SU-DHL-6 (cell line): Measurements from ENCODE around the gene KCNE1.

Experiments
- H2AFZ ChIP-seq: fragments of 200-600 bp; sonication (generic); 2 replicates; pipeline ENCODE4 v1.6.1; 2014; ENCODE audit warnings: low read depth, mild to moderate bottlenecking, moderate library complexity, mixed read lengths, antibody characterized with exemption, low read length; ENCODE audit not compliant: severe bottlenecking
- H3F3A ChIP-seq: fragments of 200-600 bp; shearing (Covaris generic); 2 replicates; pipeline ENCODE4 v1.6.0; 2016; ENCODE audit warnings: antibody characterized with exemption, mild to moderate bottlenecking; ENCODE audit not compliant: insufficient read depth
- H3K27ac ChIP-seq: fragments of 200-600 bp; sonication (generic); 2 replicates; pipeline ENCODE4 v1.5.1; 2016; ENCODE audit warnings: low read depth, mild to moderate bottlenecking, low read length, moderate library complexity, mixed read lengths
- H3K27me3 ChIP-seq: fragments of 200-600 bp; sonication (generic), shearing (Covaris generic); 2 replicates; pipeline ENCODE4 v1.6.0; 2014; ENCODE audit warnings: mild to moderate bottlenecking, low read length
- H3K36me3 ChIP-seq: fragments of 200-600 bp; sonication (generic); 2 replicates; pipeline ENCODE4 v1.6.1; 2014; ENCODE audit warnings: mild to moderate bottlenecking, low read length, mixed read lengths
- H3K4me2 ChIP-seq: fragments of 300-600, 200-600 bp; shearing (Covaris generic), sonication (generic); 2 replicates; pipeline ENCODE4 v1.6.0; 2014; ENCODE audit warnings: low read length, low read depth, mild to moderate bottlenecking; ENCODE audit not compliant: poor library complexity, severe bottlenecking
- H3K4me3 ChIP-seq: fragments of 200-600 bp; sonication (generic); 2 replicates; pipeline ENCODE4 v1.5.1; 2014; ENCODE audit warnings: antibody characterized with exemption, low read length, mild to moderate bottlenecking, mixed read lengths; ENCODE audit not compliant: insufficient read depth, poor library complexity, severe bottlenecking
- H3K79me2 ChIP-seq: fragments of 200-600 bp; sonication (generic); 2 replicates; pipeline ENCODE4 v1.6.1; 2014; ENCODE audit warnings: mild to moderate bottlenecking, low read length, moderate library complexity; ENCODE audit not compliant: insufficient read depth
- H3K9ac ChIP-seq: fragments of 200-600 bp; sonication (generic); 2 replicates; pipeline ENCODE4 v1.7.0; 2014; ENCODE audit warnings: mild to moderate bottlenecking, low read length
- H3K9me2 ChIP-seq: fragments of 200-600 bp; sonication (generic); replicated peaks from 2 replicates; pipeline ENCODE4 v1.6.1; 2014; ENCODE audit warnings: low read length; ENCODE audit not compliant: insufficient read depth
- H3K9me3 ChIP-seq: fragments of 200-600 bp; sonication (generic); 2 replicates; pipeline ENCODE4 v1.6.1; 2014; ENCODE audit warnings: low read length, mixed read lengths; ENCODE audit not compliant: insufficient read depth
- H4K20me1 ChIP-seq: fragments of 200-600 bp; sonication (generic); 2 replicates; pipeline ENCODE4 v1.6.1; 2014; ENCODE audit warnings: low read depth, mild to moderate bottlenecking, antibody characterized with exemption, low read length, moderate library complexity, mixed read lengths
- EZH2phosphoT487 ChIP-seq: fragments of 200-600 bp; sonication (generic), shearing (Covaris generic); conservative IDR thresholded peaks from 2 replicates; pipeline ENCODE4 v1.6.1; 2018; ENCODE audit warnings: mild to moderate bottlenecking, antibody characterized with exemption, low read length, moderate library complexity, mixed read lengths
- TF ChIP-seq, protein P1 (sequence below): fragments of 200-600 bp; sonication (generic); IDR thresholded peaks from one replicate; pipeline ENCODE4 v1.5.1; 2017; ENCODE audit warnings: antibody characterized with exemption, mild to moderate bottlenecking, low read length, moderate library complexity; ENCODE audit not compliant: insufficient read depth, poor library complexity, severe bottlenecking

The KCNE1 gene

DNA sequence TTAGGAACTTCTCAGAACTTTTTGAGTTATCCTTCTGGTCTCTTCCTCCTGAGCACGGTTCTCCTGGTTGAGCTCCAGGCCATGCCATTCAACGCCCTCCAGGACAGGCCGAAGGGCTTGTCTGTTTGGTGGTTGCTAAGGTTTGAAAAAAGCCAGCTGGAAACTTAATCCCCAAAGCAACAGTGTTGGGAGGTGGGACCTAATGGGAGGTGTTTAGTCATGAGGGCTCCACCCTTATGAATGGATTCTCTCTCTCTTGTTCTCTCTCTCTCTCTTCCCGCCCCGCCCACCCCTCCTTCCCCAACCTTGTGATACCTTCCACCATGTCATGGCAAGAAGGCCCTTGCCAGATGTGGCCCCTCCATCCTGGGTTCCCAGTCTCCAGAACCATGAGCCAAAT is 829 bp downstream of the KCNE1 start:
- H4K20me1 ChIP-seq, result no peaks in the 10 kb centered on the region
- no peaks in the 10 kb centered on the region for H3K27me3 ChIP-seq
- no peaks in the 10 kb centered on the region for H3K9me3 ChIP-seq
- TF ChIP-seq EZH2phosphoT487, result no peak
- TF ChIP-seq, protein P1, sequence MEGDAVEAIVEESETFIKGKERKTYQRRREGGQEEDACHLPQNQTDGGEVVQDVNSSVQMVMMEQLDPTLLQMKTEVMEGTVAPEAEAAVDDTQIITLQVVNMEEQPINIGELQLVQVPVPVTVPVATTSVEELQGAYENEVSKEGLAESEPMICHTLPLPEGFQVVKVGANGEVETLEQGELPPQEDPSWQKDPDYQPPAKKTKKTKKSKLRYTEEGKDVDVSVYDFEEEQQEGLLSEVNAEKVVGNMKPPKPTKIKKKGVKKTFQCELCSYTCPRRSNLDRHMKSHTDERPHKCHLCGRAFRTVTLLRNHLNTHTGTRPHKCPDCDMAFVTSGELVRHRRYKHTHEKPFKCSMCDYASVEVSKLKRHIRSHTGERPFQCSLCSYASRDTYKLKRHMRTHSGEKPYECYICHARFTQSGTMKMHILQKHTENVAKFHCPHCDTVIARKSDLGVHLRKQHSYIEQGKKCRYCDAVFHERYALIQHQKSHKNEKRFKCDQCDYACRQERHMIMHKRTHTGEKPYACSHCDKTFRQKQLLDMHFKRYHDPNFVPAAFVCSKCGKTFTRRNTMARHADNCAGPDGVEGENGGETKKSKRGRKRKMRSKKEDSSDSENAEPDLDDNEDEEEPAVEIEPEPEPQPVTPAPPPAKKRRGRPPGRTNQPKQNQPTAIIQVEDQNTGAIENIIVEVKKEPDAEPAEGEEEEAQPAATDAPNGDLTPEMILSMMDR, result no peak
- no peaks in the 10 kb centered on the region for H3K9me2 ChIP-seq
- no peak overlapping the region for H3K9ac ChIP-seq
- H3K79me2 ChIP-seq, result no peaks in the 10 kb centered on the region
- H3F3A ChIP-seq, result no peaks in the 10 kb centered on the region
- H3K36me3 ChIP-seq, result no peaks in the 10 kb centered on the region
- no peak overlapping the region for H2AFZ ChIP-seq
- H3K4me2 ChIP-seq, result no peak overlapping the region
- H3K4me3 ChIP-seq, result no peak overlapping the region
- no peak overlapping the region for H3K27ac ChIP-seq

DNA sequence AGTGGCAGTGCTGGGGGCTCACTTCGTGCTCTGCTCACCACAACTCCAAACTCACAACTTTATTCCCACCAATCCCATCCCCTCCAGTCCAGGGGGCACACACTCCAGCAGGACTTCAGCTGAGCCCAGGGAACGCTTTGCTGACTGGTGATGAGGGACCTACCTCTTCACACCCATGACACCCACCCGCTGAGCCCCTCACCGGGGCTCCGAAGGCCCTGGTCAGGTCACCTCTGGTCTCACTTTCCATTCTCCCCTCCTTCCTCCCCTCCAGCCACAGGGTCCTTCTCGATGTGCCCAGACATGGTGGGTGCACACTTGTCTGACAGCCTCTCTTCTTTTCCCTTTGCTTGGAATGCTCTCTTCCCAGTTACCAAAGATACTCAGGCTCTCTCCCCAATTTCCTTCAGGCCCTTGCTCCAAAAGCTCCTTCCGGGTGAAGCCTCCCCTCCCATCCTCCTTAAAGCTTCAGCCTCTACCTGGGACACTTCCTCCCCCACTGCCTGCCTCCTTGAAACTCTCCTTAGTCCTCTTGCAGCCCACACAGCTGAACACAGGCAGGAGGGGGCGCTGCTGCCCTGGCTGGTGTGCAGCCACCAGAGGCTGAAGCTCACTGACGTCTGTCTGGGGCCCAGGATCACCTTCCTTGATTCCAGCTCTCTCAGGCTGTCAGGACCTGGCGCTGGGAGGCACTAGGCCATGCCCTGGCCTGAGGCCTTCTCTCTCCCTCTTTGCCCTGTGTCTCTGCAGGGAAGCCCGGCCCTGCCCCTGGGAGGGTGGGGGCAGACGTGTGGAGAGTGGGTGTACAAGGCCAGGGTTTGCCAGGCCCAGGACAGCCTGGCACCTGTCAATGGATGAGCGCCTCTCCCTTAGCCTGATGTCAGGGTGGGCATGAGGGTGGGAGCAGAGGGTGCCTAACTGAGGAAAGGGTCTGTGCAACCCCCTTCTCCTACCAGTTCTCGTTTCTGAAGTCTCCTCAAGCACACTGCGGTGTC is 1.6 kb downstream of the KCNE1 start:
- H2AFZ ChIP-seq, result no peak overlapping the region
- H3K27ac ChIP-seq, result no peak overlapping the region
- no peak overlapping the region for H3K4me3 ChIP-seq
- TF ChIP-seq EZH2phosphoT487, result no peak
- TF ChIP-seq, protein P1, result peak; percentile 72
- H3K36me3 ChIP-seq, result no peaks in the 10 kb centered on the region
- no peak overlapping the region for H3K4me2 ChIP-seq
- H3F3A ChIP-seq, result no peaks in the 10 kb centered on the region
- no peaks in the 10 kb centered on the region for H3K9me3 ChIP-seq
- H4K20me1 ChIP-seq, result no peaks in the 10 kb centered on the region
- no peak overlapping the region for H3K9ac ChIP-seq
- no peaks in the 10 kb centered on the region for H3K9me2 ChIP-seq
- H3K79me2 ChIP-seq, result no peaks in the 10 kb centered on the region
- no peaks in the 10 kb centered on the region for H3K27me3 ChIP-seq

DNA sequence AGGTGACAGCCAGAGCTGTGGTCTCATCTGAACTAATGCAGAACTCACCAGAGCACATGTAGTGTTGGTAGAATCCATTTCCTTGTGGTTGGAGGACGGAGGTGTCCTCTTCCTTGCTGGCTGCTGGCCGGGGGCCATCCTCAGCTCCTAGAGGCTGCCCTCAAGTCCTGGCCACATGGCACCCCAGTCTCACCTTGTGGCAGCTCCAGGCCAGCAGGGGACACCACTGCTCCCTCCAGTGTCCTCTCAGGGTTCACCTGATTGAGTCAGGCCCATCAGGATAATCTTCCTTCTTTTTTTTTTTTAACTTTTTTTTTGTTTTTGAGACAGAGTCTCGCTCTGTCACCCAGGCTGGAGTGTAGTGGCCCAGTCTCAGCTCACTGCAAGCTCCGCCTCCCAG is 2.9 kb downstream of the KCNE1 start:
- Histone ChIP-seq H3K4me3 (no peak overlapping the region), H3F3A (no peaks in the 10 kb centered on the region), H2AFZ (no peak overlapping the region), H3K27ac (no peak overlapping the region), H3K9me2 (no peaks in the 10 kb centered on the region), H3K79me2 (no peaks in the 10 kb centered on the region), H3K36me3 (no peaks in the 10 kb centered on the region), H3K9me3 (no peaks in the 10 kb centered on the region), H3K27me3 (no peaks in the 10 kb centered on the region), H4K20me1 (no peaks in the 10 kb centered on the region), H3K9ac (no peak overlapping the region), H3K4me2 (no peak overlapping the region)
- no peak for TF ChIP-seq EZH2phosphoT487
- TF ChIP-seq, protein P1, result no peak
